ENCODE measurements around the gene OTOGL.
"Not testable (repeated sequence)": the region's sequence is repeated elsewhere in the genome, so short reads cannot be mapped to it uniquely, and the experiment has no call there.

OTOGL gene, protein sequence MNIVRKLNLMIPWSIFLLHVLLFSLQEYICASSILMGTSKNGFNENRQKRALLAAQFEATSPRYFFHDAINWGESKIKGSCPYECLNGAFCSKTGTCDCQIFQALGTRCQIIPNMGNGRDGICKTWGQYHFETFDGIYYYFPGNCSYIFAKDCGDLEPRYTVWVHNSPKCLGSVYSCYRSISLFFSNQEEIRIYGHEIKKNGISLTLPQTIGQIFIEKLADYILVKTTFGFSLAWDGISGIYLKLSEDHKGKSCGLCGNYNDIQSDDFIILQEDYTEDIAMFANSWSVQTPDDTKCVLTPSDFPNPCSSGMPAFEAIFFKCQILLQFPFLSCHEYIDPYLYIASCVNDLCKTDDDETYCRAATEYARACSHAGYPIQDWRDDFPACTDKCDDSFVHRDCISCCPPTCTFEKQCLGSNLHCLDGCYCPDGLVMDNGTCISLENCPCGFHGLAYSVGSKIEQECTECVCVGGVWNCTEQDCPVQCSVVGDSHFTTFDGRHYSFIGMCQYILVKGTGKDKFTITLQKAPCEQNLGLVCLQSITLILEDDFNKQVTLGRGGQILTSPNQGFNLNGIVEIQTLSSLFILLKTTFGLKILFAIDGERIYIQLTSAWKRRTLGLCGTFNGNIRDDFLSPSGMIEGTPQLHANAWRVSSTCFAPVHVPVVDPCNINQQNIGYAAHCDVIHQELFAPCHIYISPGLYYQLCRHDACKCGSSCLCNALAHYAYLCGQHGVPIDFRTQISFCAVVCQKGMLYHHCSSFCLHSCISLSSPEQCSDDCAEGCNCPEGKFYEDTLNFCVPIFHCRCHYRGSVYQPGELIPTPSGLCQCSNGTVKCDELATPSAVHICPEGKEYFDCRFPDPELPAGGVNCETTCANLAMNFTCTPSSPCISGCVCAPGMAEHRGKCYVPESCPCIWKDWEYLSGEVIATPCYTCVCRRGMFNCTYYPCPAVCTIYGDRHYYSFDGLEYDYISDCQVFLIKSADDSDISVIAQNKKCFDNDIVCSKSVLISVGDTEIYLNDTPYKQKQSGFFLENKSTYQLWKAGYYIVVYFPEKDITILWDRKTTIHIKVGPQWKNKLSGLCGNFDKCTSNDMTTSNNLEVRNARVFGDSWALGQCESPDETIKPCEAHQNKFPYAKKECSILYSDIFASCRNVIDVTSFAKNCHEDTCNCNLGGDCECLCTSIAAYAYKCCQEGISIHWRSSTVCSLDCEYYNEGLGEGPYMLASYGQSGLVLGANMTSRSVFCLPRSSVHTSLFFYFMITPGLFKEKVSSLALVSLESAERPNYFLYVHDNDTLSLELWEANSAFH (N-terminal part only)

DNA sequence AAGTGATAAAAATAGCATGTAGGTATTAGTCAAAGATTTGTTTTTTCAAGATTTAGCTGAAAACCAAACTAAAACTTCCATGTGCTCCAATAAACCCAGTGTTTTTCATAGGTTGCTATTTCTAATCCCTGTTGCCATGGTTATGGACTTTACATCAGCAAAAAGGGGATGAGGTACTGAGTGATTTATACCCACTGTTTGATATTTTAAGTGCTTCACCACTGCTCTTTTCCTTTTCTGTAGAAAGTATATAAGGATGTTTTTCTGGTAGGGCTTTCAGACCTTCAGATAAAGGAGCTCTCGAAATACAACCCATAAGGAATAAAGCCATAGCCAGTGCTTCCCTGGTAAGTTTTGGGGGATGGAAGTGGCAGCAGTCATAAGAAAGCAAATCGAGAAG lies at the start of gene OTOGL:
Gene OTOGL (plus strand): TSS at position 279 of the 400 bp plus-strand sequence. CDS start 109,895 bp downstream, outside the sequence.
- no peak for DNase-seq

DNA sequence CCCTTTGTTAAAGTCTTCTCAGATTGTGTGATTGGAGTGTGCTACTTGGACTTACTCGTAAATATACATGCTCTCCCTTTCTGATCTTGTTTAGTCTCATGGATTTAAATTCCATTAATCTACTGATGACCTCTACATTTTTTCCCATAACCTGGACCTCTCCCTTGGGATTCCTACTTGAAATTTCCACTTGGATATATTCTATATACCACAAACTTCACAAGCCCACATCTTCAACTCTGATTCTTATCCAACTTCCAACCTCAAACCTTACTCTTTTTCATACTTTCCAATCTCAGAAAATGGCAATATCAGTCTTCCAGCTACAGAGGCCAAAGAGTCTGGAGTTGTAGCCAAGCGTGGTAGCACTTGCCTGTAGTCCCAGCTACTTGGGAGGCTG lies 49.1 kb upstream of the OTOGL start:
- DNase-seq: no peak

DNA sequence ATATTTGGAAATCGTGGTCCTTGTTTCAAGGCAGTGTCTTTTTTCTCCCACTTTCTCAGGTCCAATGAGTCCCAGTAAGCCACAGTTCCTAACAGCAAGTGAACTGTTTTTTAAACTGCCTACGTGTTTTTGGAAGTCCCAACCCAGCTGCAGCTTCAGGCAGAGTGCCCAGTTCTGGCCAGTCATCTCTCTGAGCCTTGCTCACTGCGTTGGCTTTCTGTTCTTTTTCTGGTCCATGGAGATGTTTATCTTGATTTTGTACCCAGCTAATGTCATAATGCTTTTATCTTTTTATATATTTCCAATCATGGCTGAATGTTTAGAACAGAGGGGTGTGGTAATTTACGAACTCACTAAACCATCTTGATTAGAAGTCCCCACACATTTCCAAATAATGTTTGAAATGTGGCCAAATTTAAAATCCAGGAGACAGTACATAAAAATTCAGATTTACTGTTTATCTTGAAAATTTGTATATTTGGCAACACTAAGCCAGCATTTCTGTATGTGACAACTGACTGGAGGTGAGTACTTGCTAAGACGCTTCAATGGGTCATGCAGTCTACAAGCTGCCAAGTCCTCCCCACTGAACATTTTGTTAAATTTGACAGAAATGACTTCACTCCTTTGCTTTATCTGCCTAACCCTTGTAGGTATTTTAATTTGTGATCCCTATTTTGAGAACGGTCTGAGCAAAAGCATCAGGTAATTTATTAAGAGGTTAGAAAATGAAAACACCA lies 46.1 kb upstream of the OTOGL start:
- no peak for DNase-seq

DNA sequence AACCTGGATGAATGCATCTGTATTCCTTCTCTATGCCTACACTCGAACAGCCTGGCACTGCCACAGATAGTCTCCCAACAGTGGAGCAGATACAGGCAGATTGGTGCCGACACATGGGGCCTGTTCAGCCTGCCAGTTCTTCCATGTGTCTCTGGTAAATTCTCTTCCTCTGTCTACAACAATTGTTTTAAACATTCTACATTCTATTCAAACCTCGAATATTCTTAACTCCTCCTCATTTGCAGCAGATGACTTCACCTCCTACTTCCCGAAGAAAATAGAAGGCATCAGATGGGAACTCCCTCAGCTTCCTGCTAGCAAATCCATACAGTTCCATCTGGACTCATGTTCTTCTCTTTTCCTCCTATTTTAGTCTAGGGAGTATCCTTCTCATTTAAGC lies 43.1 kb upstream of the OTOGL start:
- DNase-seq: no peak

DNA sequence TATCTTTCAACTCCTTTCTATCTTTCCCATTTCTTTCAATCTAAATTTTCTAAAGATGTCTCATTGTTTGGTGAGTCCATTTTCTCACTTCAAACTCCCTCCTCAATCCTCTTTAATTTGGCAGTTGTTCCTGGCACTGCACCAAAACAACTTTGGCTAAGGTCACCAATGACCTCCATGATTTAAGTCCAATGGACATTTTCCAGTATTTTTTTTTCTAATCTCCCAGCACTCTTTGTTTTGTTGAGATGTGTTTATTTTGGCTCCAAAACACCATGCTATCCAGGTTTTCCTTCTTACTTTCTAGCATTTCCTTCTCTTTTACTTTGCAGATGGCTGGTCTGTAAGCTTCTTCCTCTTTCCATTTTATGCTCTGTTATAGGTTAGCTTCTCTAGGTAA lies 42.5 kb upstream of the OTOGL start:
- no peak for DNase-seq

DNA sequence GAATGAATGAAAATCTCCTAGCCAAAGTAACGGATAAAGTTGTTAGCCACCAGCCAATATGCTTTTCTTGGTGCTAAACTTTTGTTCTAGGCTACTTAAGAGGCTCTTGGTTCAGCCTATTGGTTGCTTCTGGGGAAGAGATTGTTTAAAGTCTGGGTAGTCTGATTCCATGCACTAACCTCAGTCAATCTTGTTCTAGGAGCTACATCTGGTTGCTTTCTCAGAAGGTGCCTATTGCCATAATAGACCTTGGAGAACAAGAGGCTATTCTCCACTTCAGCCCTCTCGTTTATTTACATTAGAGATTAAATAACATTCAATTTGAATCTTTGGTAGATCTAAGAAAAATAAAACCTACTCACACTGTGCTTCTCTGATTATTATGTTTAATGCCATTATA lies 40.8 kb upstream of the OTOGL start:
- DNase-seq: no peak

DNA sequence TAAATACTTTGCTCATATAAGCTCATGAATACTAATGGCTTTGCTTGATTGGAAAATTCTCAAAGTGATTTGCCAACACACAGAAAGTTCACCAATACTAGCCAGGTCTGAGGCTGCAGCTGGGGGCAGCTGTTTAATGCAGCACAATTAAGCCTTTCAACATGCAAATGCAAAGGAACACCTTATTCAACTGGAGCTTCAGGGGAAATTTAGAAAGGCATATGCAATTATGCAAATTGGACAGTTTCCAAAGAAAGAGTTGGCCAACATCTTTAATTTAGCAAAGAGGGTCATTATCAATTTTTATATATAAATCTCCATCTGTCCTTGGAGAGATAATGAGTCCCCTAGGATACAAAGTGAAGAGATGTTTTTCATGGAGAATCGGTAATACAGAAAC lies 40.2 kb upstream of the OTOGL start:
- DNase-seq: no peak

DNA sequence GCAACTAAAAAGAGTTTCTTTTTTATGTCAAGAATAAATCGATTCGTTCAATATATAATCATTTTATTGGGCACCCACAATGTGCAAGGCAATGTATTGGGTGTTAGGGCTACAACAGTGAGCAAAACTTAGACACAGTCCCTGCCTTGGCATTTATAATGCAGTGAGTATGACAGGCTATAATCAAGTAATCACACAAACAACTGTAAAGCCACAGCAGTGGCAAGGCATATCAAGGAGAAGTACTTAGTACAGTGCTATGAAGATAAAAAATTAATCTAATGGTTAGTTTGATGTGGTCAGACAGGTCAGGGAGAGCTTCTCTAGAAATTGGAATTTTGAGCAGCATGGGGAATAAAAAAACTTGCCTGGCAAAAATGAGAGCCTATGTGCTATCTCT lies 39.5 kb upstream of the OTOGL start:
- no peak for DNase-seq

DNA sequence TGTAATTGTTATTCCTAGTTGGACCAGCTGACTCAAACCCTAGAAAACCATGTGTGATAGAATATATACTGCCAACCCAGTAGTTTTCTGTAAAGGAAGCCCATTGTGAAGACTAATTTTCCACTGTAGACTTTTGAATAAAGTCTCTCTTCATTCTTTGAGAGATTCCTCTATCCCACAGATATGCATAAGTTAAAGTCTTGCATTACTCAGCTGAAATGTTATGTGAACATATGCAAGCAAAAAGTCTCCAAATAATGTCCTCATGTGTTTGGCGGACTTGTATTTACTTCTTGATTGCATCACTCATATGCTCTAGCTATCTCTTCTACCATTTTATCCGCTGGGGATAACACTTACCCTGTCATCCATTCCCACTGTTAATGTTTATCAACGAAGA lies 35.1 kb upstream of the OTOGL start:
- DNase-seq: no peak

DNA sequence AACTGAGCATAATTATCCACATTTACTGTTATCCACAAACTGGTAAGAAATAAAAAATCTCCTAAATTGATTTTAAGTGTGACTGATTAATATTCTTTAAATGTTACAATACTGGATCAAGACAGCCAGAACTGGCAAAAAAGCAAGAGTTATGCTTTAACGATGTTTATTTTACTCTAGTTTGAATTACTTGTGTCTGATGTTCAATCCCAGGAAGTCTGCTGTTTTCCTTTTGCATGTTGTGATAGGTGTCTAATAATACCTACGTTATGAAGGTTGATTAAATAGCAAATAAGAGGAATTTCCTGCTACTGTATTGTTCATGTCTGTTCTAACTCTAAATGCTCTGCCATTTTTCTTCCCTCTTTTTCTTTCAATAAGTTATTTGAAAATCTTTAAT lies 34.4 kb upstream of the OTOGL start:
- DNase-seq: no peak

DNA sequence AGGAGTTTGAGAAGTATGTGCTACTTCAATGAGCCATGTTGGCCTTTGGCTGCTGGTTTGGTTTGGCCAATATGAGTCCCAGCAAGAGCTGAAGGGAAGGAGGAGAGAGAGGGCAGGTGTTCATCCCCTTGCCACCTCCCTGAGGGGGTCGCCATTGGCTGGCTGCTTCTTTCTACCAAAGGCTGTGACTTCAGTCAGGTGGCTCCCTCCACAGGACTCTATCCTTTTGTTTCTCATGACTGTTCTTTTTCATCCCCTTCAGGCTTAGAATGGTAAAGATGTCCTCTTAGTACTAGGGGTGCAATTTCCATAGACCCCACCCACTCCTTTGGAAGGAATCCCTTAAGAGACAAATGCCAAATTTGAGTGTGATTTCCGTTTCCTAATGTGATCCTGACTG lies 31.2 kb upstream of the OTOGL start:
- DNase-seq: no peak

DNA sequence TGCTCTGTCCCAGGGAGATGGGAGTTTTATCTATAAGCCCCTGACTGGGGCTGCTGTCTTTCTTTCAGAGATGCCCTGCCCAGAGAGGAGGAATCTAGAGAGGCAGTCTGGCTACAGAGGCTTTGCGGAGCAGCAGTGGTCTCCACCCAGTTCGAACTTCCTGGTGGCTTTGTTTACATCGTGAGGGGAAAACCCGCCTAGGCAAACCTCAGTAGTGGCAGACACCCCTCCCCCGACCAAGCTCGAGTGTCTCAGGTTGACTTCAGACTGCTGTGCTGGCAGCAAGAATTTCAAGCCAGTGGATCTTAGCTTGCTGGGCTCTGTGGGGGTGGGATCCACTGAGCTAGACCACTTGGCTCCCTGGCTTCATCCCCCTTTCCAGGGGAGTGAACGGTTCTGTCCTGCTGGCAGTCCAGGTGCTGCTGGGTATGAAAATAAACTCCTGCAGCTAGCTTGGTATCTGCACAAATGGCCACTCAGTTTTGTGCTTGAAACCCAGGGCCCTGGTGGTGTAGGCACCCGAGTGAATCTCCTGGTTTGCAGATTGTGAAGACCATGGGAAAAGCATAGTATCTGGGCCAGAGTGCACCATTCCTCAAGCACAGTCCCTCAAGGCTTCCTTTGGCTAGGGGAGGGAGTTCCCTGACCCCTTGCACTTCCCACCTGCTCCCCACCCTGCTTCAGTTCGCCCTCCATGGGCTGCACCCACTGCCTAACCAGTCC lies 15.3 kb upstream of the OTOGL start:
- DNase-seq: not testable (repeated sequence)

DNA sequence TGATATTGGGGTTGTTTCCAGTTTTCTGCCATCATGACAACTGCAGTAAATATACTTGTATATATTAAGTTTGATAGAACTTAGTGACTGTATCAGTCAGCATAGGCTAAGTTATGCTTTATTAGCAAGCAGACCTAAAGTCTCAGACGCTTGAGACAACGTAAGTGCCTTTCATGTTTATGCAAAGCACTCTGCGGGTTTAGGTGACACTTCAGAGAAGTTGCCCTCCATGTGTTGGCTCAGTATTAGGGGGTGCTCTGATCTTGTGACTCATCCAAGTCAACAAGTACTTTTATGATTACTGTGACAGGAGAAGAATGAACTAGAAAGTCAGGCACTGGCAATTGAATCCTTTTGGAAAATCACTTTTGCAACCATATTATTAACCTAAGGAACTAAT lies 13.3 kb upstream of the OTOGL start:
- no peak for DNase-seq

DNA sequence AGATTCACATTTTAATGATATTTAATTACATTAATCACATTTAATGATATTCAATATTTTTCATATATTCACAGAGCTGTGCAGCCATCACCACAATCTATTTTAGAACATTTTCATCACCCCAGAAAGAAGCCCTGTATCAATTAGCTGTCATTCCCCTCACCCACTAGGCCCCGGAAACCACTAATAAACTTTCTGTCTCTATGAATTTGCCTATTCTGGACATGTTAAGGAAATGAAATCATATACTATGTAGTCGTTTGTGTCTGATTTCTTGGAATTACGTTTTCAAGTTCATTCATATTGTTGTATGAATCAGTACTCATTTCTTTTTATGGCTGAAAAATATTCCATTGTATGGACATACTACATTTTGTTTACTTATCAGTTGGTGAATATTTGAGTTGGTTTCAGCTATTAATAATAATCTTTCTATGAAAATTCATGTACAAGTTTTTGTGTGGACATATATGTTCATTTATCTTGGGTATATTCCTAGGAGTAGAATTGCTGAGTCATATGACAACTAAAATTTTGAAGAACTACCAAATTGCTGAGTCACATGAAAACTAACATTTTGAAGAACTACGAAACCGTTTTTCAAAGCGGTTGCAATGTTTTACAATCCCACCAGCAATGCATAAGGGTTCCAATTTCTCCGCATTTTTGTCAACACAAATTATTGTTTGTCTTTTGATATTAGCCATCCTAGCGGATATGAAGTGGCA lies 11.7 kb upstream of the OTOGL start:
- DNase-seq: no peak

DNA sequence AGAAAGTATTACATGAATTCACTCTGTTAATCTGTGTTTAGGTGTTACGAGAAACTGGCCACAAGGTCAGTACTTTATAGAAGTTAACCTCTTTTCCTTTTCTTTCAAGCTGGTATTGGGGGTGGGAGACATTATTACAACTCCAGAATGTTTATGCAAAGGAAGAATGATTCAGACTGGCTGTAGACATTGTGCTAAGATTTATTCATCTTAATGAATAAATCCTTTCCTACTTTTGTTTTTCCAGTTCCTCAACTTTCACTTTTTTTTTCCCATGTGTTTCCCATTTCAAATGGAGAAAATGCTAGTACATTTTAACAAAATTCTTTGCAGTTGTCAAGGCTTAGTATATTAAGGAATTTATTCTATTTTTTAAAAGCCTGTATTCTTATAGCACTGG lies 1.3 kb downstream of the OTOGL start:
- no peak for DNase-seq

DNA sequence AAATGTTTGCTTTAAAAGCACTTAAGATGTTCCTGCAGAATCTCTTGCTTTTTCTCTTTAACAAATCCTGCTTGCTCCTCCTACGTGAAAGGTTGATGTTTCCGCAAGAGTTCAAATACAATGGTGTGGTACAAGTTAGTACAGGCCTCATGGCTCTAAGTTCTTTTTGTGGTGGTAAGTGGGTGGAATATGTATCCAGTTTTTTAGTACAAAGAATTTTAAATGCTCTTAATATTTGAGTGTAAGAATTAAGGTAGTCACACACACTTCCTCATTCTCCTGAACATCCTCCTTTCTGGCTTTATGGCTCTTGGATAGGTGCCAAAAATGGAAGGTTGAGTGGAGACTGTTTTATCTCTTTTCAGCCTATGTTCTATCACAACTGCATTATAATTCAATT lies 1.8 kb downstream of the OTOGL start:
- DNase-seq: no peak

DNA sequence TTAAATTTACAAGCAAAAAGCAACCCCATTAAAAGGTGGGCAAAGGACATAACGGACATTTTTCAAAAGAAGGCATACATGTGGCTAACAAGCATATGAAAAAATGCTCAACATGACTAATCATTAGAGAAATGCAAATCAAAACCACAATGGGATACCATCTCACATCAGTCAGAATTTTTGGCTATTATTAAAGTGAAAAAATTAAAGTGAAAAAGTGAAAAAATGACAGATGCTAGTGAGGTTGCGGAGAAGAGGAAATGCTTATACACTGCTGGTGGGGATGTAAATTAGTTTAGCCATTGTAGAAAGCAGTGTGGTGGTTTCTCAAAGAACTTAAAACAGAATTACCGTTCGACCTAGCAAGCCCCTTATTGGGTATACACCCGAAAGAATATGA lies 7.9 kb downstream of the OTOGL start:
- DNase-seq: no peak

DNA sequence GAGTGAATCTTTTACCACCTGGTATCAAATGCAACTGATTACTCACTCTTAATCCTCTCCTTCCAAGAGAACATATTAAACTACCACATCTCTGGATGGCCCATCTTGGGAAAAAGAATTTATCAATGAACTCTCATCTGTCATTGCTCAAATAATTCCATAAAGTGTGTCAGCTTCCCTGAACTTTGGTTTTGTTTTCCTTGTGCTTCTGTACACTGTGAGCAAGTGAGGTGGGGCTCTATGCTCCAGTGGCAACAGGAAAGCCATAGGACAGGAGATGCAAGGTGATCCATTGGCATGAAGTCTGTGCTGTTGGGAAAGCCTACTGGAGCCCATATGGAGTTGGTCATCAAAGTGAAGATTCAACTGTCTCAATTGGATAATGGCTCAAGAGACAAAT lies 17.4 kb downstream of the OTOGL start:
- DNase-seq: no peak

DNA sequence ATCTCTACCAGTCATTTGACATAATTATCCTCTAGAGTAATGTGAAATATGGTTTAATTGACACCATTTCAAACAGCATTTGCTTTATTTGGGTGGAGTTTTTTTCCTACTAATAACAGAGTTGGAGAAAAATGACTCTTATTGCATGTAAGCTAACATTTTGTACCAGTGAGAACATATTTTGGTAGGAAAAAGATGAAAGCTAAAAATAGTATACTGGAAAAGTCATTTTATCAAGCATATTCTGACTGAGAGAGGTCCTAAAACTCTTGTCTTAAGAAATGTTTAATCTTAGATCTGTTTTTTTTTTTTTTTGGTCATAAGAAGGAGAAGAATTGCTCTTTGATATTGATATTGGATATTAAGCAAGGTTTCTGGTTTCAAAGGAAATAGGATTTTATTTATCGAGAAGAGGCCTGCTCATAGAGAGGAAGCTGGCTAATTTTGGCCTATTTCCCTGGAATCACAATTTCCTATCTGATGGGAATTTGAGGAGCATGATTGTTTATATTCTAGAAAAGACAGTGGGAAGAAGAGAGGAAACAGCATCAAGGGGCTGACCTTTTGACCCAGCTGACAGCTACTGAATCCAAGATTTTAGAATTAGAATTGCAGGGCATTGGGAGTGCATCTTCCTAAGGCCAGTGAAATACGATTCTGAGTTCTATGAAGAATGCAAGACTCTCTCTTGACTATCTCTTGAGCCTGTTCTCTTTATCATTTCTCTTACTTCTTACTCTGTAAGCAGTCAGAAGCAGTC lies 19.4 kb downstream of the OTOGL start:
- DNase-seq: no peak

DNA sequence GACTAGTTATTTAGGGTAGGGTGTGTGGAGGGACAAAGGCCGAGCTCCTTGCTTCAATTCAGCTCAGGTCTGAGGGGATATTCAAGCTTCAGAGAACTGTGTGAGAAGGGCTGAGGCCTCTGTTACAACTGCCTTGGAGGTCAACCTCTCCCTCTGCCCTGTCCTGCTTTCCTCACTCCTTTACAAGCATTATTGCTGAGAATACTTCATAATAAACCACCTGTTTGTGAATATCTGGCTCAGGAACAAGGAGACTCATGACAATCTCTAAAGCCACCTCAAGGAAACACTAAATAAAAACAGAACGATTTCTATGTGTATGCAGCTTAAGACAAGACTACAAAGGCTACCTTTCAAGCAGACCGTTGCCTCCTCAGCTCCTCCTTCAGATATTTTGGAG lies 21.7 kb downstream of the OTOGL start:
- DNase-seq: no peak

Data from NK-92 treated with Interleukin-12 subunit alpha and Interleukin-12 subunit beta, amount 100 ng/mL, for 24 hours (cell line).